GM20000 (cell line): ENCODE results near the gene TIA1.

Experiments used
- DNase-seq: peaks from one replicate; pipeline ENCODE4 v3.0.0; 2012; ENCODE audit warnings: low spot score
- TF ChIP-seq, protein P1 (sequence below): IDR thresholded peaks from 2 replicates; pipeline ENCODE4 v1.5.1; 2012; ENCODE audit warnings: mild to moderate bottlenecking, control low read depth; ENCODE audit errors: extremely low read depth, missing control alignments

TIA1 gene

DNA sequence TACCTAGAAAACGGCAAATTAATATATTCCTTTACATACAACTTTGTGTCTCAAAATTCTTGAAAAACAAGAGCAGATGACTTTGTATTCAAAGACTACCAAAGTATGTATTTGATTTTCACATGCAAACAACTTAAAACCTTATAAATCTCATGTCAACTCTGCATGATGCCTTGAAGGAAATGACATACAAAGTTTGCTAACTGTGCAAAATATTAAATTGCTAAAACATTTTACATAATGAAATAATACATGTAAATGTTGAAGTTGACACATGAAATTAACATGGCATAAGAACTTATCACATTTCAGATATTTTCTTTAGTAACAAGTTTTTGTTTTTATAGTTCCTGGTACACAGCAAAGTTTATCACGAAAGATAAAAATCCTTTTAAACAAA, 36.8 kb downstream of the TIA1 start:
- TF ChIP-seq, protein P1, sequence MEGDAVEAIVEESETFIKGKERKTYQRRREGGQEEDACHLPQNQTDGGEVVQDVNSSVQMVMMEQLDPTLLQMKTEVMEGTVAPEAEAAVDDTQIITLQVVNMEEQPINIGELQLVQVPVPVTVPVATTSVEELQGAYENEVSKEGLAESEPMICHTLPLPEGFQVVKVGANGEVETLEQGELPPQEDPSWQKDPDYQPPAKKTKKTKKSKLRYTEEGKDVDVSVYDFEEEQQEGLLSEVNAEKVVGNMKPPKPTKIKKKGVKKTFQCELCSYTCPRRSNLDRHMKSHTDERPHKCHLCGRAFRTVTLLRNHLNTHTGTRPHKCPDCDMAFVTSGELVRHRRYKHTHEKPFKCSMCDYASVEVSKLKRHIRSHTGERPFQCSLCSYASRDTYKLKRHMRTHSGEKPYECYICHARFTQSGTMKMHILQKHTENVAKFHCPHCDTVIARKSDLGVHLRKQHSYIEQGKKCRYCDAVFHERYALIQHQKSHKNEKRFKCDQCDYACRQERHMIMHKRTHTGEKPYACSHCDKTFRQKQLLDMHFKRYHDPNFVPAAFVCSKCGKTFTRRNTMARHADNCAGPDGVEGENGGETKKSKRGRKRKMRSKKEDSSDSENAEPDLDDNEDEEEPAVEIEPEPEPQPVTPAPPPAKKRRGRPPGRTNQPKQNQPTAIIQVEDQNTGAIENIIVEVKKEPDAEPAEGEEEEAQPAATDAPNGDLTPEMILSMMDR = no peak
- DNase-seq = no peak

DNA sequence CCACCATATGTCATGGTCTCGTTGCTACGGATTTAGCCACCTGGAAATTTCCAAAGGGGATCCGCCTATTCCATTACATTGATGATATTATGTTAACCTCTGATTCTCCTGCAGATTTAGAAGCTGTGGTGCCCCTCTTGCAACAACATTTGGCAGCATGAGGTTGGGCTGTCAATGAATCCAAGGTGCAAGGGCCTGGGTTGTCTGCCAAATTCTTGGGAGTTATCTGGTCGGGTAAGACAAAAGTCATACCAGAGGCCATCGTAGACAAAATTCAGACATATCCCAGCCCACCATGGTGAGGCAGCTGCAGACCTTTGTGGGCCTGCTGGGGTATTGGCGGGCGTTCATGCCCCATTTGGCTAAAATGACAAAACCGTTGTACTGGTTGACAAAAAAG, 44.0 kb downstream of the TIA1 start:
- TF ChIP-seq, protein P1 = no peak
- no peak for DNase-seq

DNA sequence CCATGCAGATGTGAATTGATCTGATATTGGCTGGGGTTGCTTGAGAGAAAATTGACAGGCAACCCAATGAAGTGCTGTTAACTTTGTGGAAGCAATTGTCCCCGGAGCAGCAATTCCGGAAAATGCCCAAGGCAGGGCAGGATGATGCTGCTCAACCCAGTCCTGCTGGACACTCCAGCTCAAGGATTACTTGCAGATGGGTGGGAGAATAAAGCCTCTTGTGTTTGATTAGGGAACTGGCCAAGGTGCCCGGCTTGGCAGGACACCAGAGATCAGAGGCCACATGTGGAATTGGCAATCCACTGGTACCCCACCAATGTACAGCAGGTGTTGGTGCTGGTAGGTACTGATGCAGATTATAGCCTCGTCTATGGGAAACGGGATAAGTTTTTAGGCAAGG, 45.3 kb downstream of the TIA1 start:
- no peak for DNase-seq
- TF ChIP-seq, protein P1 = no peak

DNA sequence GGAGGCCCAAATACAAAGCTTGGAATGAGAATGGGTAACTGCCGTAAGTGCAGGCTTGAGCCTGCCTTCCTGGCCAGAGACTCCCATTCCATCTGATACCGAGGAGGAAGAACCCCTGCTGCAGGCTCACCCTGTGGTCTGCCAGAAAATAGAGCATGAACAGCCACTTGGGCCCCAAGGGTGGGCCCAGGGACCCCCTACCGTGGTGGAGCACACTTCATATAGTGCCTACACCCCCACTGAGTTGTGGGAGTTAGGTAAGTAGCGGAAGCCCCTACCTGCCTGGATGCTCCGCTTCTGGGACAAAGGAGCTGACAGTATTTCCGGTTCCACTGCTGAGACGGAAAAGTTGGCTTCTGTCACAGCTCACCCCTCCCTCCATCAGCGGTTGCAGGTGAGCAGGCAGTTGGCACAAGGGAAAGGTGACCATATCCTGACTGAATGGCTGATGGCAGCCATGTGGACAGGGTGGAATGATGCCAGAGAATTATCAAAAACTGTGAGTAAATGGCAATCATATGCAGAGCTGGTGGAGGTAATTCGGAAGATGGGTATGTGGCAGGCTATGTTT, 46.1 kb downstream of the TIA1 start:
- no peak for DNase-seq
- TF ChIP-seq, protein P1 = no peak

DNA sequence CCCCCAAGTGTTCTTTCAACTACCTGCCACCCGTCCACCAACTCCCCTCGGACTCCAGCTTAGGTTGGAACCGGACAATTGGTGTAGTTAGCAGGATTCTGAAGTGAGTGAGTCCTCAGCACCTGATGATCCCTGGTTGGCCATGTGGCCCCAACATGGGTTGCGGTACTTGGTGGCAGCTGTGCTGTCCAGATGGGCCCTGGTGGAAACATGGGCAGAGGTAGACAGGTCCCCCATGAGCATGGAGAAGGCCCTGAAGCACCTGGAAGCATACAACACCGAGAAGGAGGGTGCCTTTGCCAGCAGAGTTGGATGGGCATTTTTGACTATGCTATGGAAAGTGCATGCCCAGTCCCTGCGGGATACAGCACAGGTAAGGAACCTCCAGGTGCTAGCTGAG, 46.6 kb downstream of the TIA1 start:
- DNase-seq = no peak
- TF ChIP-seq, protein P1 = no peak

DNA sequence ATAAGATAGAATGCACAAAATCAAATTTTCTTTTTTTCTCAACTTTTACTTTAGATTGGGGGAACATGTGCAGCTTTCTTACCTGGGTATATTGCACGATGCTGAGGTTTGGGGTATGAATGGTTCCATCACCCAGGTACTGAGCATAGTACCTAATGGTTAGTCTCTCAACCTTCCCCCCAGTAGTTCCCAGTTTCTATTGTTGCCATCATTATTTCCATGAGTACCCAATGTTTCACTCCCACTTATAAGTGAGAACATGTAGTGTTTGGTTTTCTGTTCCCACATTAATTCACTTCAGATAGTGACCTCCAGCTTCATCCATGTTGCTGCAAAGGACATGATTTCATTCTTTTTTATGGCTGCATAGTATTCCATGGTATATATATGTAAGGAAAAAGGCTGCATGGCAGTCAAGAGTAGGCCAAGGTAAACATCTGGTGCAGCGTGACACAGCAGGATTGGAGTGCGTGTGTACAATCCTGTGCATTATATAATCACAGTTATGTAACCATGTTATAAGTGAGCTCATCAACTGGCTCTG, 47.1 kb downstream of the TIA1 start:
- TF ChIP-seq, protein P1 = no peak

DNA sequence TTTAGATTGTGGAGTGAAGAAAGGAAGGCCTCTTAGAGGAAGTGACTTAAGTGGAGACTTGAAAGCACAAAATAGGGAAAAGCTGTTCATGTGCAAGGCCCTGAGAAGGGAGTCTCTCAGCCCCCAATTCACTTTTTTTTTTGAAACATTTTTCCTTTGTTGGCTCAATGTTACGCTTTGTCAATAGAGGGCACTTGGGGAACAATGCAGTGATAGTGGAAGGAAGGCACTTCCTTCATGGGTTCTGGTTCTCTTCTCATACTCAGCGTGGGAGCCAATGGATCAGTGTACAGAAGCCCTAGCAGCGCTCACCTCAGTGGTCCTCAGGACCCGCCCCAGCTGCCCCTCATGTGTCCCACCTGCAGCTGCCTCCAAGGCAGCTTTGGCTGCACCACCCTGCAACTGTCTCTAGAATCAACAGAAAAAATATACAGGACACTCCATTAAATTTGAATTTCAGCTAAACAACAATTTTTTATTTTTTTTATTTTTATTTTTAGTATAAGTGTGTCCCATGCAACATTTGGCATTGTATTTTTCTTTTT, 49.0 kb downstream of the TIA1 start:
- no peak for DNase-seq

More for the DNA sequence above, 47.1 kb downstream of the TIA1 start:
- no peak for DNase-seq

More for the DNA sequence above, 49.0 kb downstream of the TIA1 start:
- TF ChIP-seq, protein P1 = no peak
